Right atrium auricular region (tissue), 2 donors: ENCODE results near the gene RIMBP3B. TPM values are rescaled to one million over a fixed set of nuclear protein-coding genes. Genes with fewer than 3 reads are reported as not detected.
A peak's percentile ranks its signal among the peaks of the same experiment; 100 is the strongest.
"Not testable (repeated sequence)": the region's sequence is repeated elsewhere in the genome, so short reads cannot be mapped to it uniquely, and the experiment has no call there.

Experiments
- DNase-seq: peaks from one replicate; pipeline ENCODE4 v3.0.0-alpha.2; 2019; ENCODE audit warnings: low spot score
- H3K27ac ChIP-seq, 2 donors: fragments of 200-600 bp; sonication (generic); 1 replicate in 1 of 2; 2 replicates in 1 of 2; pipeline ENCODE4 v1.5.1; 2016 to 2019
- H3K27me3 ChIP-seq, 2 donors: fragments of 200-600 bp; sonication (generic); one replicate each; pipeline versions ENCODE4 v1.5.1 to v1.6.0; 2017 to 2019
- H3K36me3 ChIP-seq: fragments of 200-600 bp; sonication (generic); one replicate; pipeline ENCODE4 v1.5.1; 2016
- H3K4me1 ChIP-seq, 2 donors: fragments of 200-600 bp; sonication (generic); one replicate each; pipeline versions ENCODE4 v1.5.1 to v1.6.0; 2017 to 2019
- H3K4me3 ChIP-seq, 2 donors: fragments of 200-600 bp; sonication (generic); 1 replicate in 1 of 2; 2 replicates in 1 of 2; pipeline ENCODE4 v1.5.1; 2017 to 2019; ENCODE audit warnings: mild to moderate bottlenecking in 1 of 2, moderate library complexity in 1 of 2
- H3K9me3 ChIP-seq, 2 donors: fragments of 200-600 bp; sonication (generic); one replicate each; pipeline ENCODE4 v1.5.1; 2019
- total RNA-seq, 2 donors: library from RNA; depleted of rRNA; stranded (reverse); fragments of >200 nt; gene quantifications; one replicate each; pipeline ENCODE4 v1.1.0, GENCODE V29; 2016

The RIMBP3B gene
- total RNA-seq, 2 donors from 2014 or later = 0.08 TPM; not detected in 1

DNA sequence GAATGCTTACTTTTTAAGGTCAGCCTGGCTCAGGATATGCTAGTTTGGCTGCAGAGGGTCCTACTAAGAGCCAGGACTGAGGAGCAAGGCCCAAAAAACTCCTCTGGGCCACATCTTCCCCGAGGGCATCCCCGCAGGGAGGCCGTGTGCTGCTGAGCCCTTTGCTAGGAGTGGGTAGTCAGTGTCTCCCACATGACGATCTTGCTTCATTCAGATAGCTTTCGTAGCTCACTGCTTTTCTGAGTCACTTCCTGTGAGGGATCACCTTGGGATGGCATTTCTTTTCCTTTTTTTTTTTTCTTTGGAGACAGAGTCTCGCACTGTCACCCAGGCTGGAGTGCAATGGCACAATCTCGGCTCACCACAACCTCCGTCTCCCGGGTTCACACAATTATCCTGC is 6.5 kb downstream of the RIMBP3B start:
- not testable (repeated sequence) for H3K4me3 ChIP-seq, H3K27ac ChIP-seq, DNase-seq, H3K27me3 ChIP-seq, H3K9me3 ChIP-seq, H3K4me1 ChIP-seq, H3K36me3 ChIP-seq

DNA sequence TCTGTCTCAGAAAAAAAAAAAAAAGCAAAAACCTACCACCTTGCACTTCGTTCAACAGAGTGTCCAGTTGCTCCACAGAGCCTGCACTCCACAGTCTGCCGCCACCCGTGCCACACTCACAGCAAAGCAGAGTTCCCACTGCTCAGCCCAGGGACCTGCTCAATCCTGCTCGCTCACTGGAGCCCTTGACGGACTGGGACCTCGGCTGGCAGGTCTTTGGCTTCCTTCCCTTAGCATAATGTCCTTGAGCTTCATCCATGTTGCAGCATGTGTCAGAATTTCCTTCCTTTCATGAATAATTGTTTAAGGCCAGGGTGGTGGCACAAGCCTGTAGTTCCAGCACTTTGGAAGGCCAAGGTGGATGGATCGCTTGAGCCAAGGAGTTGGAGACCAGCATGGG is 11.1 kb downstream of the RIMBP3B start:
- not testable (repeated sequence) for H3K27me3 ChIP-seq, H3K9me3 ChIP-seq, DNase-seq, H3K36me3 ChIP-seq, H3K4me3 ChIP-seq, H3K4me1 ChIP-seq, H3K27ac ChIP-seq

DNA sequence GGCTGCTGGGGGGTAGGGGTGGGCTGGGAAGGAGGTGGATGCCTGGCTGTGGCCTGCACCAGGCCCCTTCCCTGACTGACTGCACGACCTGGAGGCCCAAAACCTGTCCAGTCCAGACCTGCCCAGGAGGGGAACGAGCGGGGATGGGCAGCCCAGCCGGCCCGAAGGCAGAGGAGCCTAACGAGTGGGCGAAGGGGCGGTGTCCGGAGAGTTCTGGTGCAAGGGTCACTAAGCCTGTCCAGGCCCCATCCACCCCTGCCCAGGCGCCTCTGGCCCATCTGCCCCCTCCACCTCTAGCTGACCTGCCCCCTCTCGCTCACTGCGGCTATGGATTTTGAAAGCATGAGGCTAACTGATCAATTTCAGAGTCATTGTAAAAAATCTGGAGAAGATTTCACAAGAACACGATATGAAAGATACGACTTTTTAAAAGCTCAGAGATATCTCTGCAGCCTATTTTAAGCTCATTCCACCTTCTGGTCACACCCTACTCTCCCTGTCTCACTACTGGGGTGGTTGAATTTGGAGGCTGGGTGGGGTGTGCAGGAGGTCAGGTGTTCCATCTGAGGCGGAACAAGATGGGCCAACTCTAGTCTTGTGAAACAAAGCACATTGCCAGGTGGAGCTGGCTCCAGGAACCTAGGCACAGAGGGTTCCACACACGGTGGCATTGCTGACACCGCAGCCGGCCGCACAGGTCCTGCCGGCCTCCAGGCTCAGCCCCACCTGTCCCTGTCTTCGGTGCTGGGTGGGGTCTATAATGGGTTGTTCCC is 17.8 kb downstream of the RIMBP3B start:
- DNase-seq, H3K27ac ChIP-seq, H3K27me3 ChIP-seq, H3K4me3 ChIP-seq, H3K9me3 ChIP-seq, H3K4me1 ChIP-seq, H3K36me3 ChIP-seq: not testable (repeated sequence)

DNA sequence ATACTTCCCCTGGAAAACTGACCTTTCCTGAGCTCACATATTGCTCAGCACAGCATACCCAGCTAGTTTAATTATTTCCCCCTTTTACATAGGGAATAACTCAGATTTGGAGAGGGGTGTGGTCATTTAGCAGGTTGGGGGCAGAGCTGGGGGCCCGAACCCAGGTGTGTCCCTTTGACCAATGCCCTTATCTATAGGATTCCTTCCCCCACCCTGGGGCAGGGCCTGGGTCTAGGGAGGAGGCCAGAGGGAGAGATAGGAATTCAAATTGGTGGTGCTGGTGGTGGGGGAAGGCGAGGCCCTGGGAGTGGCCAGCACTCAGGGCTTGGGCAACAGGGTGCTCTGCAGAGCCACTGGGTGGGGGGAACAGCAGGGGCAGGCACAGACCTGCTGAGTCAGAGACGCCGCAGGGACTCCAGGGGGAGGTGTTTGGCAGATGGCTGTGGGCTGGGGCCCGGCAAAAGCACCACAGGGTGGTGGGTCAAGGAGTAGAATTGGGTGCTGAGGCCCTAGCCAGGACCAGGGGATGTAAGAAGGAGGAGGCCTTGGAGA is 19.3 kb downstream of the RIMBP3B start:
- H3K9me3 ChIP-seq, H3K4me3 ChIP-seq, DNase-seq, H3K27ac ChIP-seq, H3K4me1 ChIP-seq, H3K27me3 ChIP-seq, H3K36me3 ChIP-seq: not testable (repeated sequence)

DNA sequence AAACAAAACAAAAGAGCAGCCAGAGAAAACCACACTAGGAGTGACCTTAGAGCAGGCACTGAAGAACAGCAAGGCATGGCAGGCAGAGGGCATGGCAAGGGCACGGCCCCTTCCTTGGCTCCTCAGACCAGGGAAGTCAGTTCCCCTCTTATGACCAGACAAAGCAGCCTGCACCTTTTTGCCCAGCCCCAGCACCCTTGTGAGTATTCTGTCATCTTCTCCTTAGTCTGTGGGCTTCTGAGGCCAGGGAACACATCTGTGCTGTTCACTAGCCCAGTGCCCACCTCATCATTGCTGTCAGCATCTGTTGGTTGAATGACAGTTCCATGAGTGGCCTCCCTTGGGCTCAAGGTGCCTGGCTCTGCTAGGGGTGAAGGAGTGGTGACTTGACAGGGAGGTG is 23.6 kb downstream of the RIMBP3B start:
- not testable (repeated sequence) for H3K27ac ChIP-seq, H3K9me3 ChIP-seq, DNase-seq, H3K4me3 ChIP-seq, H3K27me3 ChIP-seq, H3K4me1 ChIP-seq, H3K36me3 ChIP-seq

DNA sequence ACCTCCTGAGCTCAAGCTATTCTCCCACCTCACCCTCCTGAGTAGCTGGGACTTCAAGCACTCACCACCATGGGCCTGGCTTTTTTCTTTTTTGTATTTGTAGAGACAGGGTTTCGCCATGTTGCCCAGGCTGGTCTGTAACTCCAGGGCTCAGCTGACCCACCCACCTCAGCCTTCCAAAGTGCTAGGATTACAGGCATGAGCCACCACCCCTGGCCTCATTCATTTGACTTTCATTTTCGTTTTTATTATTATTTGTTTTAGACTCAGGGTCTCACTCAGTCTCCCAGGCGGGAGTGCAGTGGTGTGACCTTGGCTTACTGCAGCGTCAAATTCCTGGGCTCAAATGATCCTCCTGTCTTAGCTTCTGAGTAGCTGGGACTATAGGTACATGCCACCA is 24.2 kb downstream of the RIMBP3B start:
- H3K4me3 ChIP-seq, H3K4me1 ChIP-seq, DNase-seq, H3K9me3 ChIP-seq, H3K27ac ChIP-seq, H3K36me3 ChIP-seq, H3K27me3 ChIP-seq: not testable (repeated sequence)

DNA sequence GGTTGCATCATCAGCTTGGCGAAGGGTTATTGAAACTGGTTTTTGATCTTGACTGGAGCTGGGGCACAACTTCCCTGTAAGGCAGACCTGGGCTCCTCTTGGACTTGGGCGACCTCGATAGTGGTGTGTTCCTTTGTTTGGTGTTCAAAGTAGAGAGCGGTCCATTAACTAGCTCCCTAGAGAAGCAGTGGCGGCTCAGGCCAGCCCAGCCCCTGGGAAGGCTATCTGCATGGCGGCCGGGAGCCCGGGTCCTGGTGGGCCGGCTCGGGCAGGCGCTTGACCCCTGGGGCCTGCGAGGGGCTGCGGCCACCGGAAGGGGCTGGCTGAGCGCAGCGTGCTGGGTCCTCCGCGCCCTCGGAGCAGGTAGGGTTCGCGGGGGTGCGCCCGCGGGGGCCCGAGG is 32.8 kb downstream of the RIMBP3B start:
- not testable (repeated sequence) for H3K4me1 ChIP-seq, H3K27me3 ChIP-seq, H3K9me3 ChIP-seq, H3K4me3 ChIP-seq, H3K36me3 ChIP-seq, DNase-seq, H3K27ac ChIP-seq

DNA sequence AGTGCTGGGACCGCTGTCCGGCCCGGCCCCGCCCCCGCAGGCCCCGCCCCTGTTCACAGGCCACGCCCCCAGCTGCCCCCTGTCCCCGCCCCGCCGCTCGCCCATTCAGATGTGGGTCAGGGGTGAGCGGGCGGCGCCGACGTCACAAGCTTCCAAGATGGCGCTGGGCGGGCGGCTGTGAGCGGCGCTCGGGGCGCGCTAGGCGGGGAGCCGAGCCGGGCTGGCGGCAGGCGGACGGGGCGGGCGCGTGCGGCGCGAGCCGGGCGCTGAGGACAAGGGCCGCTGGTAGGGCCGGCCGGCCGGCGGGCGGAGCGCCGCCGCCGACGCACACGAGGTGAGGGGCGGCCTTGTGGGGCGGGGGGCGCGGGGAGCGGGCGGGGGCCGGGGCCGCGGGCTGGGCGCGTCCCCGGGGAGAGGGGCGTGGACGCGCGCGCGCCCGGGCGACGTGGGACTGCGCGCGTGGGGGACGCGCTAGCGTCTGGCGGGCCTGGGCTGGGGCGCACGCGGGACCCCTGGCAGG is 33.7 kb downstream of the RIMBP3B start, which contains the start of gene HIC2:
Gene HIC2, plus strand, starts transcription at position 145 of the 520 bp plus-strand sequence. CDS start 25,461 bp downstream, outside the sequence.
- not testable (repeated sequence) for H3K27ac ChIP-seq, H3K27me3 ChIP-seq, H3K4me1 ChIP-seq, DNase-seq, H3K9me3 ChIP-seq, H3K36me3 ChIP-seq
- H3K4me3 ChIP-seq = peak within 1 kb of the TSS; percentile 32 to 53

DNA sequence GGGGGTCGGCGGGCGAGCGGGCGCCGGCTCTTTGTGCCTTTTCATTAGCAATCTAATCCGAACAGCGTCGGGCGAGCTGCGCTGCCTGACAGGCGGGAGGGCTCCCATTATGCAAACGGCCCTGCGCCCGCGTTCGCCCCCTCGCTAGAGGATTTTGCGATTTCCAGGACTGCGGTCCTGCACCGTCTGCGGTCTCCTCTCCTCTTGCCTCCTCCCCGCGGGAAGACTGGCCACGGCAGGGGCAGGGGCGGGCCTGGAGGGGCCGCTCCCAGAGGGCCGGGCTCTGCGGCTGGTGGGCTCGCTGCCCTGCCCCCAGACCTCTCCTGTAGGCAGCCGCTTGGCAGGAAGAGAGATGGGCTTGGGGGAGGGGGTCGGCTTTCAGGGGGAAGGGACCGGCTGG is 34.3 kb downstream of the RIMBP3B start:
- not testable (repeated sequence) for H3K27me3 ChIP-seq
- DNase-seq = peak; percentile 53

DNA sequence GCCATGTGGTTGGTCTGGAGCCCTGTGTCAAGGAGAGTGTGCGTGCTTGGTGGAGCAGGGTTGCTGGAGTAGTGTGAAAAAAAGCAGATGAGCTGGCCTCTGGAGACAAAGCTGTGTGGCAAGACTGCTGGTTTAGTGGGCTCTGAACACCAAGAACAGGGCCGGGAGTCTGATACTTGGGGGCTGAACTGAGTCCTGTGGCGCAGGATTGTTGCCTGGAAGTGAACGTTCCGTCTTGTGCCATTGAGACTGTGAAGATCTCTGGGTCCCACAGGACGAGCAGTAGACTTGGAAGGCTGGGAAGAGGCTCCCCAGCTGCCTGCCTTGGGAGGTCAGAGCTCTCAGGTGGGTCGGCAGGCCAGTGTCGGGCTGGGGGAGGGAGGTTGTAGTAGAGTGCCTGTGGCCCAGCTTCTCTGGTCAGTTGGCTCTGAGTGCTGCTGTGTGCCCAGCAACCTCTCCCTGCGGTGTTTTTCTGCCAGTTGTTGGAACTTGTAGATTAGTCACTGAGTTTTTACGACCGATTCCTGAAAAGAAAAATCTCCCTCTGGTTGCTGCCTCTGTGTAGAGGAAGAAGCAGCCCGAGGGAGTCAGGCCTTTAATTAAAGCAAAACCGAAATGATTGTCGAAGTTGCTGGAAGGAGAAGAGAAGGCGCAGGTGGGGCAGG is 35.6 kb downstream of the RIMBP3B start:
- H3K27me3 ChIP-seq, H3K9me3 ChIP-seq, H3K4me3 ChIP-seq, H3K27ac ChIP-seq, H3K4me1 ChIP-seq, H3K36me3 ChIP-seq: not testable (repeated sequence)
- DNase-seq = peak; percentile 42

More for the DNA sequence above, 34.3 kb downstream of the RIMBP3B start:
- H3K9me3 ChIP-seq, H3K27ac ChIP-seq, H3K36me3 ChIP-seq, H3K4me1 ChIP-seq: not testable (repeated sequence)
- H3K4me3 ChIP-seq = peak overlapping the region; percentile 32 to 53

DNA sequence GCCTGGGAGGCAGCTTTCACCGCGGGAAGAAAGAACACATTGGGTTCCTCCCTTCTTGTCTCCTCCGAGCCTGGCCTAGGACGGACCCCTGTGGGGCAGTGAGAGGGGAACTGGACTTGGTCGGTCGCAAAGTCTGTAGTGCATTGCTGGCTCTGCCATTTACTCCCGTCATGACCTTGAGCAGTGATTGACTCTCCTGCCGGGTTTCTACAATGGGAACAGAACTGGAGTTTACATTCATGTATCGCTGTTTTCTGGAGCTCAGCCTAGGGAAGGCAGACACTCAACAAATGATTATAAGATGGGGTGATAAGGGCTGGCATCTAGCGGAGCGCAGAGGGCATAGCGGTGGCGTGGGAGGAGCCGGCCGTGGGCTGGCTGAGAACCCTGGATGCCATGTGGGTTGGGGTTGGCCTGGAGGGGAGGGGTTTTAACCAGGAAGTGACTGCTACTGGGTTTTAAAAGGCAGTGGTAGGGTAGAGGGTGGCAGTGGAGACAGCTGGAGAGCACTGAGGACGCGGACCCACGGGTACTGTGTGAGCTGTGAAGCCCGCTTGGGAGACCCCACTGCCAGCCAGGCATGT is 36.7 kb downstream of the RIMBP3B start:
- H3K27ac ChIP-seq, DNase-seq, H3K4me1 ChIP-seq, H3K9me3 ChIP-seq, H3K4me3 ChIP-seq, H3K36me3 ChIP-seq, H3K27me3 ChIP-seq: not testable (repeated sequence)

DNA sequence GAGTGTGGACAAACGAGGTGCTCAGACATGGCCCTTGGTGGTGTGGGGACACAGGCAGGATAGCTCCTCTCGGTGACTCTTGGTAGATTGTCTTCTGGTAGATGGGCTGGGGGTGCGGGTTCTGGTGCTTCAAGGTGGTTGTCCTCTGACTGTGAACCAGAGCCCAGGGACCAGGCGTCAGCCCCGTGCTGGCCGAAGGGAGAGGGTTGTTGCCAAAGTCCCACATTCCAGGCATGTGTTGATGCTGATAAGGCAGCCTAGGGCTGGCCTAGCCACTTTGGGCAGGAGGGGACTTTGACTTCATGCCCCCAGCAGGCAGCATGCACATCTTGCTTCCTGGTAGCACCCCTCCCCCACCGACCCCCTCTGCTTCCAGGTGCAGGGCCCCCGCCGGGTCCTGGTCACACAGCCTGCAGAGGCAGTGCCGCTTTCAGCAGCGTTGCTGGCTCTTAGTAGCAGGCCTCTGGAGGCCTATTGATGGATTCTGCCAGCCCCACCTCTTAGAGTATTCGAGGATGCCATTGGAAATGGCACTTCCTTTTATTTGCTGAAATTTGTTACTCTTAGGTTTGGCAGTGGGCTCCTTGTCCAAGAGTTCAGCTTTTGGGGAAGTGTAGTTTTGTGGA is 40.6 kb downstream of the RIMBP3B start:
- H3K27me3 ChIP-seq, H3K27ac ChIP-seq, H3K4me1 ChIP-seq, DNase-seq, H3K4me3 ChIP-seq, H3K9me3 ChIP-seq, H3K36me3 ChIP-seq: not testable (repeated sequence)

DNA sequence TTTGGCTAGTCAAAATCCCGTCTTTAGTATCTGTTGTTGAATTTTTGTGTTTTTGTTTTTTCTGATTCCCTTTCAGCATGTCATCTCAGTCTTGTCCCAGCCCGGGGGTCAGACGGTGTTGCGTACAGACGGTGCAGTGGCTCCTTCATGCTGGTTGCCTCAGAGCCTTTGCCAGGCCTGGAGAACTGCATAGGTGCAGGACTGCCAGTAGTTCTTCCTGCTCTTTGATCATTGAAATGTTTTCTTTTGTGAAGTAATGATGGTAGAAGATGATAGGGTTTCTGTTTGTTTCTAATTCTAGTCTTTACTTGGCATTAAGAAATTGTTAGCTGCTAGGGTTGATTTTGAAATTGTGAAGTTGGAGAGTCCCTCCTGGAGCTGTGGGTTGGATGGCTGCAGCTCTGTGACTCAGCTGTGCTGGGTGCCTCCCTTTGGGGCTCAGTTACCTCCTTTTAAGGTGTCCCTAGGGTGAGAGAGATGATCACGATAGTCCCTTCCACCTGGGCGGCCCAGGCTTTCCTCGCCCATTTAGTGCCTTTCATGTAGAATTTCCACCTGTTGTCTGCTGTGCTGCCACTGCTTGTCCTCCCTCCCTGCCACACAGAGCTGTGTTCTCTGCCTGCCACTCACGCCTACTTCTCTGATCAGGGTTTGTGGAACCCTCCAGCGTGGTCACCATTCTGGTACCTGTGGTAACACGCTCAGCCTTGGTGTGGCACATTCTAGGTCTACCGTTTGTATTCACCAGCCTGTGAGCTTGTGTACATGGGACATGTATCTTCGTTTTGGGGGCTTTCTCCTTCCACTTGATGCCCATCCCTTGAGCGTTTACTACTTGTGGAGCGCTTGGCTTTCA is 51.1 kb downstream of the RIMBP3B start:
- DNase-seq, H3K27ac ChIP-seq, H3K4me3 ChIP-seq, H3K9me3 ChIP-seq, H3K4me1 ChIP-seq, H3K27me3 ChIP-seq, H3K36me3 ChIP-seq: not testable (repeated sequence)
